Measurements from ENCODE around the gene SNUPN.

SNUPN gene

GRCh38 chr15:75625542-75626347, at the start of gene SNUPN:
Gene SNUPN, minus strand, starts transcription at chr15:75625725. Its CDS starts 4,674 bp downstream, at chr15:75621051.
- peak; percentile 90 to 94 (median 91) for DNase-seq (ENCODE audit: low read depth in 3 of 3)

GRCh38 chr15:75674366-75674765, 48.8 kb upstream of the SNUPN start:
- DNase-seq (ENCODE audit: low read depth in 3 of 3): no peak

- no peak for DNase-seq (ENCODE audit: low read depth in 3 of 3)
Measured at GRCh38 chr15:75673426-75674235, 48.1 kb upstream of the SNUPN start.

GRCh38 chr15:75672646-75673425, 47.3 kb upstream of the SNUPN start:
- no peak for DNase-seq (ENCODE audit: low read depth in 3 of 3)

GRCh38 chr15:75671730-75672602, 46.4 kb upstream of the SNUPN start:
- no peak for DNase-seq (ENCODE audit: low read depth in 3 of 3)

- no peak for DNase-seq (ENCODE audit: low read depth in 3 of 3)
Measured at GRCh38 chr15:75669879-75670212, 44.3 kb upstream of the SNUPN start.

GRCh38 chr15:75669191-75669878, 43.8 kb upstream of the SNUPN start:
- DNase-seq (ENCODE audit: low read depth in 3 of 3): no peak

GRCh38 chr15:75666823-75667501, 41.4 kb upstream of the SNUPN start:
- no peak for DNase-seq (ENCODE audit: low read depth in 3 of 3)

GRCh38 chr15:75663931-75664421, 38.5 kb upstream of the SNUPN start:
- no peak for DNase-seq (ENCODE audit: low read depth in 3 of 3)

GRCh38 chr15:75662823-75663519, 37.4 kb upstream of the SNUPN start:
- no peak for DNase-seq (ENCODE audit: low read depth in 3 of 3)

- DNase-seq (ENCODE audit: low read depth in 3 of 3): no peak
Measured at GRCh38 chr15:75661756-75662140, 36.2 kb upstream of the SNUPN start.

- no peak for DNase-seq (ENCODE audit: low read depth in 3 of 3)
Measured at GRCh38 chr15:75661100-75661755, 35.7 kb upstream of the SNUPN start.

- DNase-seq (ENCODE audit: low read depth in 3 of 3): no peak
Measured at GRCh38 chr15:75659928-75660645, 34.6 kb upstream of the SNUPN start.

GRCh38 chr15:75659141-75659771, 33.7 kb upstream of the SNUPN start:
- no peak for DNase-seq (ENCODE audit: low read depth in 3 of 3)

GRCh38 chr15:75656813-75657212, 31.3 kb upstream of the SNUPN start:
- DNase-seq (ENCODE audit: low read depth in 3 of 3): no peak

- DNase-seq (ENCODE audit: low read depth in 3 of 3): no peak
Measured at GRCh38 chr15:75656331-75656730, 30.8 kb upstream of the SNUPN start.

- DNase-seq (ENCODE audit: low read depth in 3 of 3): no peak
Measured at GRCh38 chr15:75655931-75656330, 30.4 kb upstream of the SNUPN start.
